Posterior cingulate gyrus (tissue), 11 donors: ENCODE measurements around the gene CCDC73.
"Not testable (repeated sequence)": the region's sequence is repeated elsewhere in the genome, so short reads cannot be mapped to it uniquely, and the experiment has no call there.

Experiments used
- DNase-seq, 10 donors: peaks; one replicate each; pipeline versions ENCODE4 v3.0.0 to v3.0.0-alpha.2; 2020 to 2021; ENCODE audit warnings: mixed read lengths in 3 of 10
- intact Hi-C: fragments of 100-400 bp; cut with DNase I; formaldehyde crosslinking; loops from one replicate; pipeline ENCODE4 v1.15.1; 2023

CCDC73 gene

GRCh38 chr11:32809313-32809712 lies 14.9 kb upstream of the CCDC73 start:
- peak in 6 of 10 donors; percentile 18 to 90 (median 52) for DNase-seq
- intact Hi-C loops = no loop called here

GRCh38 chr11:32796425-32796824 lies 2.0 kb upstream of the CCDC73 start:
- DNase-seq = no peak
- intact Hi-C loops = no loop called here

- intact Hi-C loops = loop anchor here (2.0 to 5.0 kb wide), 2 partner anchors 80 to 471 kb away; no protein-coding TSS in a partner anchor
These were observed 1.4 kb downstream of the CCDC73 start for GRCh38 chr11:32792948-32793475.

GRCh38 chr11:32792111-32792947 lies 2.1 kb downstream of the CCDC73 start:
- intact Hi-C loops = loop anchor here (2.0 to 5.0 kb wide), 2 partner anchors 80 to 470 kb away; no protein-coding TSS in a partner anchor
- no peak for DNase-seq

More at GRCh38 chr11:32792948-32793475, 1.4 kb downstream of the CCDC73 start:
- DNase-seq = peak in 5 of 10 donors; percentile 51 to 84 (median 68)

- intact Hi-C loops = loop anchor here (5.0 kb wide), 1 partner anchor 469 kb away; no protein-coding TSS in a partner anchor
- no peak for DNase-seq
These were observed 3.5 kb downstream of the CCDC73 start for GRCh38 chr11:32790916-32791315.

GRCh38 chr11:32786811-32787210 lies 7.7 kb downstream of the CCDC73 start:
- intact Hi-C loops = no loop called here
- no peak for DNase-seq

GRCh38 chr11:32785262-32785661 lies 9.2 kb downstream of the CCDC73 start:
- no peak for DNase-seq
- intact Hi-C loops = no loop called here

GRCh38 chr11:32781721-32782120 lies 12.7 kb downstream of the CCDC73 start:
- no peak for DNase-seq
- intact Hi-C loops = no loop called here

GRCh38 chr11:32780839-32781238 lies 13.6 kb downstream of the CCDC73 start:
- intact Hi-C loops, DNase-seq: not testable (repeated sequence)

- intact Hi-C loops = no loop called here
These were observed 15.3 kb downstream of the CCDC73 start for GRCh38 chr11:32779136-32779535.

GRCh38 chr11:32775908-32776307 lies 18.6 kb downstream of the CCDC73 start:
- intact Hi-C loops = no loop called here
- DNase-seq = no peak

More at GRCh38 chr11:32779136-32779535, 15.3 kb downstream of the CCDC73 start:
- DNase-seq = no peak

- intact Hi-C loops = no loop called here
- no peak for DNase-seq
These were observed 20.4 kb downstream of the CCDC73 start for GRCh38 chr11:32774081-32774480.

- DNase-seq = no peak
- intact Hi-C loops = no loop called here
These were observed 21.7 kb downstream of the CCDC73 start for GRCh38 chr11:32772731-32773130.

GRCh38 chr11:32761774-32762173 lies 32.7 kb downstream of the CCDC73 start:
- DNase-seq, intact Hi-C loops: not testable (repeated sequence)

- intact Hi-C loops = no loop called here
- DNase-seq = no peak
These were observed 36.2 kb downstream of the CCDC73 start for GRCh38 chr11:32758291-32758690.

GRCh38 chr11:32753181-32753580 lies 41.3 kb downstream of the CCDC73 start:
- DNase-seq, intact Hi-C loops: not testable (repeated sequence)

GRCh38 chr11:32752001-32752400 lies 42.5 kb downstream of the CCDC73 start:
- intact Hi-C loops = no loop called here
- DNase-seq = no peak

GRCh38 chr11:32751381-32751780 lies 43.1 kb downstream of the CCDC73 start:
- intact Hi-C loops = no loop called here
- no peak for DNase-seq

GRCh38 chr11:32729976-32730375 lies 64.5 kb downstream of the CCDC73 start:
- DNase-seq = no peak

GRCh38 chr11:32723332-32723731 lies 71.1 kb downstream of the CCDC73 start:
- intact Hi-C loops = no loop called here
- no peak for DNase-seq

More at GRCh38 chr11:32729976-32730375, 64.5 kb downstream of the CCDC73 start:
- intact Hi-C loops = no loop called here

GRCh38 chr11:32722255-32722654 lies 72.2 kb downstream of the CCDC73 start:
- intact Hi-C loops = no loop called here
- no peak for DNase-seq

- intact Hi-C loops = loop anchor here (2.0 kb wide), 1 partner anchor 79 kb away; no protein-coding TSS in a partner anchor
- no peak for DNase-seq
These were observed 81.0 kb downstream of the CCDC73 start for GRCh38 chr11:32713496-32713895.
